ENCODE measurements around the gene DAAM1.

DNA sequence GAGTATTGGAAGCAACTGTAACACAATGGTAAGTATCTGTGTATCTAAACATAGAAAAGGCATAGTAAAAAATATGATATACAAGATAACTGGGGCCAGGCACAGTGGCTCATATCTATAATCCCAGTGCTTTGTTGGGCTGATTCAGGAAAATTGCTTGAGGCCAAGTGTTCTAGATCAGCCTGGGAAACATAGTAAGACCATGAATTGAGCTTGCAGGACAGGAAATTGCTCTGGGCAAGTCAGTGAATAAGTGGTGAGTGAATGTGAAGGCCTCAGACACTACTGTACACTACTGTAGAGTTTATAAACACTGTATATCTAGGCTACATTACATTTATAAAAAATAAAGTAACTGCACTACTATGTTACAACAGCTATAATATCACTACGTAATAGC is 201.5 kb downstream of the DAAM1 start:
- TF ChIP-seq, protein P1, sequence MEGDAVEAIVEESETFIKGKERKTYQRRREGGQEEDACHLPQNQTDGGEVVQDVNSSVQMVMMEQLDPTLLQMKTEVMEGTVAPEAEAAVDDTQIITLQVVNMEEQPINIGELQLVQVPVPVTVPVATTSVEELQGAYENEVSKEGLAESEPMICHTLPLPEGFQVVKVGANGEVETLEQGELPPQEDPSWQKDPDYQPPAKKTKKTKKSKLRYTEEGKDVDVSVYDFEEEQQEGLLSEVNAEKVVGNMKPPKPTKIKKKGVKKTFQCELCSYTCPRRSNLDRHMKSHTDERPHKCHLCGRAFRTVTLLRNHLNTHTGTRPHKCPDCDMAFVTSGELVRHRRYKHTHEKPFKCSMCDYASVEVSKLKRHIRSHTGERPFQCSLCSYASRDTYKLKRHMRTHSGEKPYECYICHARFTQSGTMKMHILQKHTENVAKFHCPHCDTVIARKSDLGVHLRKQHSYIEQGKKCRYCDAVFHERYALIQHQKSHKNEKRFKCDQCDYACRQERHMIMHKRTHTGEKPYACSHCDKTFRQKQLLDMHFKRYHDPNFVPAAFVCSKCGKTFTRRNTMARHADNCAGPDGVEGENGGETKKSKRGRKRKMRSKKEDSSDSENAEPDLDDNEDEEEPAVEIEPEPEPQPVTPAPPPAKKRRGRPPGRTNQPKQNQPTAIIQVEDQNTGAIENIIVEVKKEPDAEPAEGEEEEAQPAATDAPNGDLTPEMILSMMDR (IDR thresholded peaks at IDR 0.05; ENCODE audit: low read depth, low read length) = no peak
- TF ChIP-seq EZH2phosphoT487 (IDR thresholded peaks at IDR 0.05; ENCODE audit: low read depth) = no peak
